H1 (cell line): ENCODE measurements around the gene STAMBPL1. TPM values are rescaled to one million over a fixed set of nuclear protein-coding genes. Genes with fewer than 3 reads are reported as not detected.

ENCODE experiments used
- CTCF ChIA-PET: fragments of 300-600 bp; sonication (Branson Sonifier 250); formaldehyde crosslinking; loops from one replicate; lab custom pipeline; 2021; ENCODE audit not compliant: partially characterized antibody; lab: Charles Lee
- POLR2A ChIA-PET: fragments of 300-600 bp; sonication (Branson Sonifier 250); formaldehyde crosslinking; loops from one replicate; lab custom pipeline; 2021; ENCODE audit warnings: inconsistent platforms; ENCODE audit not compliant: partially characterized antibody; lab: Charles Lee
- DNase-seq, 2 experiments: peaks; one replicate each; pipeline versions ENCODE4 v3.0.0 to v3.0.0-alpha.2; 2010 to 2022; ENCODE audit warnings: low spot score in 2 of 2, low read depth in 1 of 2, mixed read lengths in 1 of 2
- FAIRE-seq: peaks from 2 replicates; lab custom pipeline; 2011; peaks lifted over from hg19 to GRCh38; lab: Jason Lieb, UNC
- H2AFZ ChIP-seq: 2 replicates; pipeline ENCODE4 v1.8.1; 2012; ENCODE audit warnings: low read length, inconsistent platforms
- H2AK5ac ChIP-seq: 2 replicates; pipeline ENCODE4 v1.6.1; 2013; ENCODE audit warnings: low read depth, low read length
- H2BK120ac ChIP-seq: replicated peaks from 2 replicates; pipeline ENCODE3; 2013; ENCODE audit warnings: low read depth, low read length, inconsistent platforms
- H2BK12ac ChIP-seq: 2 replicates; pipeline ENCODE4 v1.6.1; 2013; ENCODE audit warnings: low read depth, low read length
- H2BK15ac ChIP-seq: 2 replicates; pipeline ENCODE4 v1.6.1; 2013; ENCODE audit warnings: low read length
- H2BK20ac ChIP-seq: 2 replicates; pipeline ENCODE4 v1.6.1; 2013; ENCODE audit warnings: low read length
- H2BK5ac ChIP-seq: 2 replicates; pipeline ENCODE4 v1.6.1; 2013; ENCODE audit warnings: low read depth, low read length
- H3K14ac ChIP-seq: 2 replicates; pipeline ENCODE4 v1.6.1; 2013; ENCODE audit warnings: inconsistent platforms; ENCODE audit not compliant: insufficient read length
- H3K18ac ChIP-seq: 2 replicates; pipeline ENCODE4 v1.6.1; 2013; ENCODE audit warnings: low read length; ENCODE audit errors: extremely low read depth
- H3K23ac ChIP-seq: 2 replicates; pipeline ENCODE4 v1.6.1; 2013; ENCODE audit warnings: inconsistent platforms; ENCODE audit not compliant: insufficient read length
- H3K23me2 ChIP-seq: 2 replicates; pipeline ENCODE4 v1.6.1; 2013; ENCODE audit warnings: low read depth, low read length
- H3K27ac ChIP-seq: 2 replicates; pipeline ENCODE4 v1.6.1; 2011; ENCODE audit warnings: low read depth, low read length, inconsistent platforms
- H3K27me3 ChIP-seq, 4 experiments: replicated peaks in 1 of 4; 1 replicate in 1 of 4; 2 replicates in 3 of 4; pipeline versions ENCODE4 v1.6.1 to v1.8.1; 2011 to 2013; ENCODE audit warnings: low read length in 3 of 4, mild to moderate bottlenecking in 3 of 4, inconsistent platforms in 2 of 4, mixed read lengths in 2 of 4, moderate library complexity in 1 of 4; ENCODE audit not compliant: control insufficient read depth in 3 of 4, insufficient read depth in 3 of 4; ENCODE audit errors: extremely low read depth in 1 of 4
- H3K36me3 ChIP-seq, 4 experiments: 2 replicates each; pipeline versions ENCODE4 v1.6.1 to v1.8.1; 2011 to 2013; ENCODE audit warnings: mild to moderate bottlenecking in 4 of 4, low read length in 3 of 4, moderate library complexity in 2 of 4, control low read depth in 1 of 4, inconsistent platforms in 1 of 4; ENCODE audit not compliant: insufficient read depth in 4 of 4, control insufficient read depth in 2 of 4
- H3K4ac ChIP-seq: replicated peaks from 2 replicates; pipeline ENCODE3; 2013; ENCODE audit warnings: low read length, low read depth, mixed read lengths, inconsistent platforms; ENCODE audit not compliant: insufficient read length
- H3K4me1 ChIP-seq, 4 experiments: replicated peaks in 1 of 4; 1 replicate in 1 of 4; 2 replicates in 3 of 4; pipeline versions ENCODE4 v1.6.1 to v1.8.1; 2011 to 2013; ENCODE audit warnings: low read length in 3 of 4, inconsistent platforms in 2 of 4, mixed read lengths in 1 of 4; ENCODE audit not compliant: insufficient read depth in 4 of 4, control insufficient read depth in 3 of 4
- H3K4me2 ChIP-seq, 2 experiments: 2 replicates each; pipeline versions ENCODE4 v1.6.1 to v1.8.1; 2011 to 2013; ENCODE audit warnings: low read depth in 2 of 2, low read length in 2 of 2, control low read depth in 1 of 2, inconsistent platforms in 1 of 2, mild to moderate bottlenecking in 1 of 2; ENCODE audit not compliant: insufficient read depth in 1 of 2
- H3K4me3 ChIP-seq, 4 experiments: fragments of 200-600, 300-600 bp in 1 of 4; sonication (generic), shearing (Covaris generic), sonication (Bioruptor Twin) in 1 of 4; 2 replicates each; pipeline versions ENCODE4 v1.5.1 to v1.8.1; 2011 to 2016; ENCODE audit warnings: low read length in 4 of 4, low read depth in 3 of 4, control low read depth in 2 of 4, inconsistent platforms in 2 of 4, mild to moderate bottlenecking in 2 of 4, mixed read lengths in 1 of 4, moderate library complexity in 1 of 4; ENCODE audit not compliant: insufficient read depth in 2 of 4; ENCODE audit errors: extremely low read depth in 1 of 4
- H3K56ac ChIP-seq: replicated peaks from 2 replicates; pipeline ENCODE3; 2013; ENCODE audit warnings: low read depth, mild to moderate bottlenecking, mixed read lengths, low read length, inconsistent platforms; ENCODE audit not compliant: insufficient read length
- H3K79me1 ChIP-seq: 2 replicates; pipeline ENCODE4 v1.6.1; 2013; ENCODE audit warnings: low read depth, low read length, control low read depth
- H3K79me2 ChIP-seq, 2 experiments: 2 replicates each; pipeline versions ENCODE4 v1.6.1 to v1.8.1; 2012 to 2013; ENCODE audit warnings: low read length in 2 of 2, mild to moderate bottlenecking in 2 of 2, inconsistent platforms in 1 of 2; ENCODE audit not compliant: insufficient read depth in 2 of 2, control insufficient read depth in 1 of 2
- H3K9ac ChIP-seq, 4 experiments: replicated peaks in 1 of 4; 1 replicate in 1 of 4; 2 replicates in 3 of 4; pipeline versions ENCODE4 v1.6.1 to v1.8.1; 2011 to 2013; ENCODE audit warnings: low read depth in 3 of 4, low read length in 3 of 4, control low read depth in 2 of 4, mild to moderate bottlenecking in 2 of 4, moderate library complexity in 2 of 4, inconsistent platforms in 1 of 4; ENCODE audit errors: extremely low read depth in 1 of 4
- H3K9me3 ChIP-seq, 2 experiments: 2 replicates each; pipeline versions ENCODE4 v1.6.1 to v1.8.1; 2012 to 2013; ENCODE audit warnings: mild to moderate bottlenecking in 2 of 2, moderate library complexity in 2 of 2, control low read depth in 1 of 2, inconsistent platforms in 1 of 2, low read depth in 1 of 2, low read length in 1 of 2, mixed read lengths in 1 of 2; ENCODE audit not compliant: insufficient read depth in 2 of 2
- H4K20me1 ChIP-seq, 2 experiments: replicated peaks in 1 of 2; 2 replicates each; pipeline versions ENCODE3 to v1.8.1; 2011 to 2013; ENCODE audit warnings: inconsistent platforms in 2 of 2, low read length in 2 of 2, mild to moderate bottlenecking in 1 of 2; ENCODE audit not compliant: insufficient read depth in 2 of 2, control insufficient read depth in 1 of 2
- H4K5ac ChIP-seq: 2 replicates; pipeline ENCODE4 v1.6.1; 2013; ENCODE audit warnings: low read length, low read depth, mixed read lengths, inconsistent platforms; ENCODE audit not compliant: insufficient read length
- H4K8ac ChIP-seq: 2 replicates; pipeline ENCODE4 v1.8.0; 2013; ENCODE audit warnings: mild to moderate bottlenecking, moderate library complexity, low read length, inconsistent platforms; ENCODE audit not compliant: insufficient read depth; ENCODE audit errors: extremely low read depth
- H4K91ac ChIP-seq: replicated peaks from 2 replicates; pipeline ENCODE3; 2013; ENCODE audit warnings: low read length, mixed read lengths, inconsistent platforms; ENCODE audit not compliant: insufficient read length
- ASH2L ChIP-seq: fragments of 200-600, 300-600 bp; sonication (generic); IDR thresholded peaks from one replicate; pipeline ENCODE4 v1.7.1; 2017; ENCODE audit warnings: low read length
- CEBPB ChIP-seq: IDR thresholded peaks from 2 replicates; pipeline ENCODE4 v1.6.1; 2012; ENCODE audit warnings: low read depth, low read length
- JUN ChIP-seq: IDR thresholded peaks from 2 replicates; pipeline ENCODE4 v1.6.1; 2011; ENCODE audit warnings: low read depth, mild to moderate bottlenecking, improper control_type of control experiment, low read length
- KDM1A ChIP-seq: fragments of 200-600, 300-600 bp; sonication (generic); IDR thresholded peaks from 2 replicates; pipeline ENCODE4 v1.7.1; 2016; ENCODE audit warnings: mild to moderate bottlenecking, low read length, borderline replicate concordance
- RFX5 ChIP-seq: IDR thresholded peaks from 2 replicates; pipeline ENCODE4 v1.6.1; 2011; ENCODE audit warnings: low read depth, low read length, improper control_type of control experiment, borderline replicate concordance
- SAP30 ChIP-seq: fragments of 300-600 bp; sonication (generic); IDR thresholded peaks from 2 replicates; pipeline ENCODE4 v1.7.1; 2012; ENCODE audit warnings: low read length, moderate library complexity, mild to moderate bottlenecking, inconsistent platforms; ENCODE audit not compliant: insufficient read depth, insufficient replicate concordance
- SIN3A ChIP-seq, 2 experiments: IDR thresholded peaks in 1 of 2; conservative IDR thresholded peaks in 1 of 2; 2 replicates each; pipeline ENCODE4 v1.6.1; 2011 to 2012; ENCODE audit warnings: low read length in 2 of 2, improper control_type of control experiment in 1 of 2, low read depth in 1 of 2, mild to moderate bottlenecking in 1 of 2
- SUZ12 ChIP-seq: fragments of 200-600 bp; sonication (generic); IDR thresholded peaks from 2 replicates; pipeline ENCODE4 v1.6.1; 2012; ENCODE audit warnings: mild to moderate bottlenecking, inconsistent platforms, low read length, moderate library complexity, mixed read lengths
- TAF7 ChIP-seq: optimal IDR thresholded peaks from 2 replicates; pipeline ENCODE3; 2011; ENCODE audit warnings: low read depth, mild to moderate bottlenecking, inconsistent platforms, low read length, moderate library complexity, borderline replicate concordance
- TEAD4 ChIP-seq: IDR thresholded peaks from 2 replicates; pipeline ENCODE4 v1.6.1; 2012; ENCODE audit warnings: low read depth, low read length, inconsistent platforms, mixed read lengths
- WGBS, 2 experiments: shearing (Covaris generic) in 1 of 2; methylation state at CpG; one replicate each; pipeline versions ENCODE4 v1.1.6 to v1.1.7; 2013 to 2015; ENCODE audit warnings: low lambda C conversion rate in 2 of 2, mixed read lengths in 2 of 2, inconsistent platforms in 1 of 2, low coverage in 1 of 2, missing lambda C conversion rate in 1 of 2; ENCODE audit not compliant: insufficient replicate concordance in 2 of 2, insufficient coverage in 1 of 2, insufficient read length in 1 of 2; ENCODE audit errors: extremely low coverage in 1 of 2, missing lambda C conversion rate in 1 of 2; 5-methylcytosine and 5-hydroxymethylcytosine counted together
- polyA plus RNA-seq, 7 experiments: library from polyadenylated mRNA; depleted of rRNA in 3 of 7; stranded (reverse) in 5 of 7; unstranded in 2 of 7; fragments of >200 nt in 5 of 7; fragments of 200-250 nt in 2 of 7; gene quantifications; 1 replicate in 5 of 7; 2 replicates in 1 of 7; 4 replicates in 1 of 7; pipeline versions ENCODE4 v1.2.1 to v1.2.3, GENCODE V29; 2011 to 2013; ENCODE audit warnings: missing spikeins in 2 of 7, mixed read lengths in 2 of 7
- total RNA-seq: library from RNA; stranded (reverse); fragmentation: NEBNext Ultra II Directional; extraction: Animal tissue kit (Norgen Biotek cat#: 25700); gene quantifications from 2 replicates; pipeline ENCODE4 v1.2.1, GENCODE V29; 2021
- TF ChIP-seq, protein P1 (sequence below): IDR thresholded peaks from 2 replicates; pipeline ENCODE4 v1.6.1; 2011; ENCODE audit warnings: low read length, improper control_type of control experiment

Gene STAMBPL1
- total and polyA plus RNA-seq, 2 of the 8 experiments (the other 6 are each of a cell fraction or from before 2014, with no cell fraction given) = 5.5 TPM

DNA sequence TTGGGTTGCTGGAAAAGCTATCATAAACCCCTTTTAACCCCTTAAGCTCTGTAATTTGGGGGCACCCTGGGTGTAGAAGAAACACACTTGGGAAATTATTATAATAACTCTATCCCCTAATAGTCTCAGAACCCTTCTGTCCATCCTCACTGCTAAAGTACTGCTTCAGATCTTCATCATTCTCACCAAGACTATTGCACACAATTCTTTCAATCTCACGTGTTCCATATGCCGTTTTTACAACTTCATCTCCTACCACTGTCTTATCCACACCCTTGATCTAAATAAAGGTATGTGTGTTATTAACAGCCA is 44.2 kb upstream of the STAMBPL1 start:
- H2BK20ac ChIP-seq = no peak overlapping the region
- FAIRE-seq = no peak
- CTCF ChIA-PET = interaction anchor here (0.7 to 7.2 kb wide), 67 partner anchors 9 to 534 kb away, joined by 3 to 279 read pairs (median 5); partner anchors contain the start of genes ANKRD22, FAS, LIPN and STAMBPL1

More for the DNA sequence above, 44.2 kb upstream of the STAMBPL1 start:
- Histone ChIP-seq H2BK12ac (no peak overlapping the region), H2AFZ (no peak overlapping the region), H2BK15ac (no peak overlapping the region), H2AK5ac (no peak overlapping the region), H3K27ac (no peak overlapping the region), H3K23ac (no peak overlapping the region), H3K4me3 (no peak overlapping the region), H4K20me1 (no peaks in the 10 kb centered on the region), H2BK120ac (no peak overlapping the region), H4K91ac (no peak overlapping the region), H3K18ac (no peak overlapping the region), H3K27me3 (no peaks in the 10 kb centered on the region), H3K9ac (no peak overlapping the region), H3K56ac (no peak overlapping the region), H3K79me2 (no peaks in the 10 kb centered on the region), H3K23me2 (no peaks in the 10 kb centered on the region), H4K8ac (no peak overlapping the region), H3K36me3 (no peaks in the 10 kb centered on the region)
- POLR2A ChIA-PET = interaction anchor here (1.4 kb wide), 1 partner anchor 44 kb away, joined by 4 read pairs; the partner anchor contains the start of gene STAMBPL1
- no peak for TF ChIP-seq SUZ12
- TF ChIP-seq TEAD4 = no peak
- no peak for TF ChIP-seq CEBPB
- TF ChIP-seq RFX5 = no peak
- TF ChIP-seq, protein P1, sequence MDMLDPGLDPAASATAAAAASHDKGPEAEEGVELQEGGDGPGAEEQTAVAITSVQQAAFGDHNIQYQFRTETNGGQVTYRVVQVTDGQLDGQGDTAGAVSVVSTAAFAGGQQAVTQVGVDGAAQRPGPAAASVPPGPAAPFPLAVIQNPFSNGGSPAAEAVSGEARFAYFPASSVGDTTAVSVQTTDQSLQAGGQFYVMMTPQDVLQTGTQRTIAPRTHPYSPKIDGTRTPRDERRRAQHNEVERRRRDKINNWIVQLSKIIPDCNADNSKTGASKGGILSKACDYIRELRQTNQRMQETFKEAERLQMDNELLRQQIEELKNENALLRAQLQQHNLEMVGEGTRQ = no peak
- TF ChIP-seq ASH2L = no peak
- no peak for TF ChIP-seq SAP30
- TF ChIP-seq KDM1A = no peak
- no peak for TF ChIP-seq JUN
- no peak for TF ChIP-seq TAF7
- TF ChIP-seq SIN3A (conservative IDR thresholded peaks at IDR 0.05 in 1 of 2, IDR thresholded peaks at IDR 0.05 in 1 of 2; ENCODE audit: low read depth in 1 of 2, low read length in 2 of 2) = no peak
- TF ChIP-seq, all 59 proteins: peak for 0
- 34% methylated on average over 2 of the region's 2 CpGs; no CpG with 5 or more reads in 1 of the 2 experiments for WGBS, 2 experiments
- Histone ChIP-seq H3K4me1 (no peaks in the 10 kb centered on the region), H2BK5ac (no peak overlapping the region), H3K9me3 (no peaks in the 10 kb centered on the region), H3K4me2 (no peak overlapping the region), H3K14ac (no peak overlapping the region), H3K79me1 (no peaks in the 10 kb centered on the region), H3K4ac (no peak overlapping the region), H4K5ac (no peak overlapping the region)
- no peak for DNase-seq
